HEK293 (cell line): ENCODE measurements around the gene TAS1R3.

Source experiments
- CTCF ChIA-PET: fragments of 350-600 bp; formaldehyde crosslinking; extraction: SDS; loops from one replicate; lab custom pipeline; 2021; ENCODE audit warnings: antibody characterized with exemption; lab: Yijun Ruan, JAX
- POLR2A ChIA-PET: fragments of 300-600 bp; formaldehyde crosslinking; extraction: SDS; loops from one replicate; lab custom pipeline; 2020; ENCODE audit warnings: antibody characterized with exemption, inconsistent platforms; lab: Yijun Ruan, JAX
- H3K27ac ChIP-seq: fragments of 200-500 bp; sonication (Bioruptor generic); 2 replicates; pipeline ENCODE4 v1.5.1; 2014; ENCODE audit warnings: low read depth, low read length, control low read depth, inconsistent platforms; ENCODE audit errors: extremely low read depth
- H3K36me3 ChIP-seq, 2 experiments: fragments of 200-500 bp in 1 of 2; sonication (Bioruptor generic) in 1 of 2; 1 replicate in 1 of 2; 2 replicates in 1 of 2; pipeline ENCODE4 v1.5.1; 2014 to 2017; ENCODE audit warnings: inconsistent platforms in 2 of 2, low read length in 2 of 2; ENCODE audit not compliant: control insufficient read depth in 2 of 2, insufficient read depth in 1 of 2
- H3K4me1 ChIP-seq: fragments of 200-500 bp; sonication (Bioruptor generic); 2 replicates; pipeline ENCODE4 v1.5.1; 2014; ENCODE audit warnings: mild to moderate bottlenecking, low read length, inconsistent platforms; ENCODE audit not compliant: control insufficient read depth, insufficient read depth
- H3K4me3 ChIP-seq: 2 replicates; pipeline ENCODE4 v1.5.1; 2011; ENCODE audit warnings: low read depth, mild to moderate bottlenecking, control low read depth, low read length, moderate library complexity
- H3K9me3 ChIP-seq: fragments of 200-500 bp; sonication (Bioruptor generic); 2 replicates; pipeline ENCODE4 v1.5.1; 2014; ENCODE audit warnings: low read depth, low read length, inconsistent platforms; ENCODE audit not compliant: control insufficient read depth, insufficient read depth
- EGR2 ChIP-seq: fragments of 450-650 bp; formaldehyde crosslinking; IDR thresholded peaks from 2 replicates; pipeline ENCODE4 v1.5.1; 2016; ENCODE audit warnings: low read depth, missing biosample characterization, missing genetic modification characterization
- FEZF1 ChIP-seq: fragments of 450-650 bp; formaldehyde crosslinking; IDR thresholded peaks from 2 replicates; pipeline ENCODE4 v1.5.1; 2016; ENCODE audit warnings: missing biosample characterization, missing genetic modification characterization
- KLF17 ChIP-seq: fragments of 450-650 bp; formaldehyde crosslinking; IDR thresholded peaks from 2 replicates; pipeline ENCODE4 v1.5.1; 2016; ENCODE audit warnings: missing biosample characterization, missing genetic modification characterization
- KLF7 ChIP-seq: fragments of 450-650 bp; formaldehyde crosslinking; IDR thresholded peaks from 2 replicates; pipeline ENCODE4 v1.5.1; 2016; ENCODE audit warnings: missing biosample characterization, missing genetic modification characterization, borderline replicate concordance
- KLF9 ChIP-seq: fragments of 450-650 bp; formaldehyde crosslinking; IDR thresholded peaks from 2 replicates; pipeline ENCODE4 v1.5.1; 2016; ENCODE audit warnings: missing biosample characterization, missing genetic modification characterization, low read depth
- OVOL3 ChIP-seq: fragments of 450-650 bp; formaldehyde crosslinking; IDR thresholded peaks from 2 replicates; pipeline ENCODE4 v1.5.1; 2016; ENCODE audit warnings: missing biosample characterization, missing genetic modification characterization
- PRDM1 ChIP-seq: fragments of 450-650 bp; formaldehyde crosslinking; IDR thresholded peaks from 2 replicates; pipeline ENCODE4; 2016; ENCODE audit warnings: missing biosample characterization, missing genetic modification characterization
- SCRT2 ChIP-seq: fragments of 450-650 bp; formaldehyde crosslinking; IDR thresholded peaks from 2 replicates; pipeline ENCODE4 v1.5.1; 2016; ENCODE audit warnings: missing biosample characterization, missing genetic modification characterization
- WT1 ChIP-seq: fragments of 450-650 bp; formaldehyde crosslinking; IDR thresholded peaks from 2 replicates; pipeline ENCODE4 v1.5.1; 2016; ENCODE audit warnings: missing biosample characterization, missing genetic modification characterization
- ZBTB20 ChIP-seq: fragments of 450-650 bp; formaldehyde crosslinking; IDR thresholded peaks from 2 replicates; pipeline ENCODE4 v1.5.1; 2016; ENCODE audit warnings: missing biosample characterization, missing genetic modification characterization
- ZFHX2 ChIP-seq: fragments of 450-650 bp; formaldehyde crosslinking; conservative IDR thresholded peaks from 2 replicates; pipeline ENCODE4 v1.5.1; 2016; ENCODE audit warnings: missing biosample characterization, missing genetic modification characterization
- ZFP69B ChIP-seq: fragments of 450-650 bp; formaldehyde crosslinking; IDR thresholded peaks from 2 replicates; pipeline ENCODE4 v1.5.1; 2016; ENCODE audit warnings: missing biosample characterization, missing genetic modification characterization
- ZNF140 ChIP-seq: fragments of 450-650 bp; formaldehyde crosslinking; IDR thresholded peaks from 2 replicates; pipeline ENCODE4 v1.5.1; 2016; ENCODE audit warnings: missing biosample characterization, missing genetic modification characterization
- ZNF211 ChIP-seq: fragments of 450-650 bp; formaldehyde crosslinking; IDR thresholded peaks from 2 replicates; pipeline ENCODE4 v1.5.1; 2016; ENCODE audit warnings: low read depth, missing biosample characterization, missing genetic modification characterization
- ZNF354C ChIP-seq: fragments of 450-650 bp; formaldehyde crosslinking; IDR thresholded peaks from 2 replicates; pipeline ENCODE4 v1.5.1; 2016; ENCODE audit warnings: missing biosample characterization, missing genetic modification characterization, low read depth, borderline replicate concordance
- ZNF416 ChIP-seq: fragments of 450-650 bp; formaldehyde crosslinking; IDR thresholded peaks from 2 replicates; pipeline ENCODE4 v1.5.1; 2016; ENCODE audit warnings: missing biosample characterization, missing genetic modification characterization
- ZNF426 ChIP-seq: fragments of 450-650 bp; formaldehyde crosslinking; IDR thresholded peaks from 2 replicates; pipeline ENCODE4 v1.5.1; 2017; ENCODE audit warnings: missing biosample characterization, missing genetic modification characterization, mild to moderate bottlenecking, inconsistent platforms, moderate library complexity
- ZNF449 ChIP-seq: fragments of 450-650 bp; formaldehyde crosslinking; IDR thresholded peaks from 2 replicates; pipeline ENCODE4 v1.5.1; 2017; ENCODE audit warnings: missing biosample characterization, mild to moderate bottlenecking, missing genetic modification characterization, moderate library complexity
- ZNF571 ChIP-seq: fragments of 450-650 bp; formaldehyde crosslinking; IDR thresholded peaks from 2 replicates; pipeline ENCODE4 v1.5.0; 2017; ENCODE audit warnings: missing biosample characterization, missing genetic modification characterization
- ZNF600 ChIP-seq: fragments of 450-650 bp; formaldehyde crosslinking; IDR thresholded peaks from 2 replicates; pipeline ENCODE4 v1.5.1; 2016; ENCODE audit warnings: missing biosample characterization, missing genetic modification characterization
- ZNF664 ChIP-seq: fragments of 450-650 bp; formaldehyde crosslinking; IDR thresholded peaks from 2 replicates; pipeline ENCODE4 v1.5.1; 2016; ENCODE audit warnings: missing biosample characterization, missing genetic modification characterization
- ZNF792 ChIP-seq: fragments of 450-650 bp; formaldehyde crosslinking; IDR thresholded peaks from 2 replicates; pipeline ENCODE4 v1.5.1; 2016; ENCODE audit warnings: missing biosample characterization, missing genetic modification characterization
- TF ChIP-seq, protein P1 (sequence below): sonication (generic); formaldehyde crosslinking; IDR thresholded peaks from 2 replicates; pipeline ENCODE4 v1.8.1; 2022; ENCODE audit warnings: mild to moderate bottlenecking, moderate library complexity, missing genetic modification reagents
- TF ChIP-seq, protein P2 (sequence below): fragments of 450-650 bp; formaldehyde crosslinking; IDR thresholded peaks from 2 replicates; pipeline ENCODE4 v1.5.1; 2016; ENCODE audit warnings: missing biosample characterization, missing genetic modification characterization

The TAS1R3 gene

GRCh38 chr1:1341549-1342021 is 10.5 kb downstream of the TAS1R3 start:
- TF ChIP-seq ZBTB20 (tag by site-specific recombination): no peak
- TF ChIP-seq, protein P1, sequence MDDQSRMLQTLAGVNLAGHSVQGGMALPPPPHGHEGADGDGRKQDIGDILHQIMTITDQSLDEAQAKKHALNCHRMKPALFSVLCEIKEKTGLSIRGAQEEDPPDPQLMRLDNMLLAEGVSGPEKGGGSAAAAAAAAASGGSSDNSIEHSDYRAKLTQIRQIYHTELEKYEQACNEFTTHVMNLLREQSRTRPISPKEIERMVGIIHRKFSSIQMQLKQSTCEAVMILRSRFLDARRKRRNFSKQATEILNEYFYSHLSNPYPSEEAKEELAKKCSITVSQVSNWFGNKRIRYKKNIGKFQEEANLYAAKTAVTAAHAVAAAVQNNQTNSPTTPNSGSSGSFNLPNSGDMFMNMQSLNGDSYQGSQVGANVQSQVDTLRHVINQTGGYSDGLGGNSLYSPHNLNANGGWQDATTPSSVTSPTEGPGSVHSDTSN: no peak
- no peak for TF ChIP-seq OVOL3 (tag by site-specific recombination)
- TF ChIP-seq KLF9 (tag by site-specific recombination): peak; percentile 41; the same call in 1 of the 2 replicates
- peak; percentile 77 for TF ChIP-seq ZFHX2 (tag by site-specific recombination)
- TF ChIP-seq PRDM1 (tag by site-specific recombination): no peak
- no peak for TF ChIP-seq FEZF1 (tag by site-specific recombination)
- no peak for TF ChIP-seq ZNF449 (tag by site-specific recombination)
- TF ChIP-seq EGR2 (tag by site-specific recombination): peak; percentile 56; the same call in 1 of the 2 replicates
- no peak for TF ChIP-seq ZNF211
- TF ChIP-seq ZNF600 (tag by site-specific recombination): peak; percentile 20; the same call in 1 of the 2 replicates
- TF ChIP-seq ZNF792 (tag by site-specific recombination): no peak
- TF ChIP-seq, protein P2, sequence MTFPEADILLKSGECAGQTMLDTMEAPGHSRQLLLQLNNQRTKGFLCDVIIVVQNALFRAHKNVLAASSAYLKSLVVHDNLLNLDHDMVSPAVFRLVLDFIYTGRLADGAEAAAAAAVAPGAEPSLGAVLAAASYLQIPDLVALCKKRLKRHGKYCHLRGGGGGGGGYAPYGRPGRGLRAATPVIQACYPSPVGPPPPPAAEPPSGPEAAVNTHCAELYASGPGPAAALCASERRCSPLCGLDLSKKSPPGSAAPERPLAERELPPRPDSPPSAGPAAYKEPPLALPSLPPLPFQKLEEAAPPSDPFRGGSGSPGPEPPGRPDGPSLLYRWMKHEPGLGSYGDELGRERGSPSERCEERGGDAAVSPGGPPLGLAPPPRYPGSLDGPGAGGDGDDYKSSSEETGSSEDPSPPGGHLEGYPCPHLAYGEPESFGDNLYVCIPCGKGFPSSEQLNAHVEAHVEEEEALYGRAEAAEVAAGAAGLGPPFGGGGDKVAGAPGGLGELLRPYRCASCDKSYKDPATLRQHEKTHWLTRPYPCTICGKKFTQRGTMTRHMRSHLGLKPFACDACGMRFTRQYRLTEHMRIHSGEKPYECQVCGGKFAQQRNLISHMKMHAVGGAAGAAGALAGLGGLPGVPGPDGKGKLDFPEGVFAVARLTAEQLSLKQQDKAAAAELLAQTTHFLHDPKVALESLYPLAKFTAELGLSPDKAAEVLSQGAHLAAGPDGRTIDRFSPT (tag by site-specific recombination): peak; percentile 57; the same call in 1 of the 2 replicates
- H3K4me1 ChIP-seq: no peaks in the 10 kb centered on the region; the same call in 1 of the 2 replicates
- no peak overlapping the region for H3K27ac ChIP-seq
- ChIA-PET CTCF (no interaction called here), POLR2A (no interaction called here)
- H3K9me3 ChIP-seq: no peaks in the 10 kb centered on the region
- peaks cover 0 to 73% of the 10 kb centered on the region in 2 experiments; a peak in 2 of 3 replicates for H3K36me3 ChIP-seq
- H3K4me3 ChIP-seq: no peak overlapping the region

- CTCF ChIA-PET: interaction anchor here (0.9 kb wide), 1 partner anchor 30 kb away, joined by 3 read pairs; no protein-coding TSS in a partner anchor
- peaks cover 0 to 71% of the 10 kb centered on the region in 2 experiments; a peak in 2 of 3 replicates for H3K36me3 ChIP-seq
- H3K27ac ChIP-seq: no peak overlapping the region
- no peaks in the 10 kb centered on the region for H3K9me3 ChIP-seq
- H3K4me1 ChIP-seq: peaks cover 1% of the 10 kb centered on the region
- POLR2A ChIA-PET: interaction anchor here (0.5 to 0.6 kb wide), 2 partner anchors 30 to 54 kb away, joined by 3 read pairs; no protein-coding TSS in a partner anchor
- no peak overlapping the region for H3K4me3 ChIP-seq
- TF ChIP-seq ZNF571 (tag by site-specific recombination): no peak
- no peak for TF ChIP-seq WT1 (tag by site-specific recombination)
- no peak; the same call in 1 of the 2 replicates for TF ChIP-seq ZFHX2 (tag by site-specific recombination)
- no peak for TF ChIP-seq ZNF449 (tag by site-specific recombination)
- TF ChIP-seq ZFP69B: no peak
- no peak for TF ChIP-seq KLF17 (tag by site-specific recombination)
- no peak for TF ChIP-seq ZNF664 (tag by site-specific recombination)
- TF ChIP-seq ZNF140 (tag by site-specific recombination): no peak
- TF ChIP-seq ZNF426 (tag by site-specific recombination): no peak
- no peak for TF ChIP-seq ZNF354C (tag by site-specific recombination)
- TF ChIP-seq, protein P1: no peak
- TF ChIP-seq KLF7 (tag by site-specific recombination): no peak
- TF ChIP-seq SCRT2: no peak
- TF ChIP-seq ZNF416 (tag by site-specific recombination): no peak
Observed at GRCh38 chr1:1342061-1342562, 11.0 kb downstream of the TAS1R3 start.
